Neural progenitor cell (in vitro differentiated cells): Measurements from ENCODE around the gene DPYD.

Experiments
- EZH2 ChIP-seq: fragments of 200-600 bp; sonication (generic); IDR thresholded peaks from 2 replicates; pipeline ENCODE4 v1.6.1; 2017; ENCODE audit warnings: antibody characterized with exemption, mild to moderate bottlenecking, moderate library complexity
- EZH2phosphoT487 ChIP-seq: fragments of 200-600 bp; sonication (generic); IDR thresholded peaks from 2 replicates; pipeline ENCODE4 v1.6.1; 2017; ENCODE audit warnings: antibody characterized with exemption
- TF ChIP-seq, protein P1 (sequence below): fragments of 200-600 bp; sonication (generic); IDR thresholded peaks from 2 replicates; pipeline ENCODE4 v1.5.1; 2017; ENCODE audit warnings: antibody characterized with exemption, mild to moderate bottlenecking

DNA sequence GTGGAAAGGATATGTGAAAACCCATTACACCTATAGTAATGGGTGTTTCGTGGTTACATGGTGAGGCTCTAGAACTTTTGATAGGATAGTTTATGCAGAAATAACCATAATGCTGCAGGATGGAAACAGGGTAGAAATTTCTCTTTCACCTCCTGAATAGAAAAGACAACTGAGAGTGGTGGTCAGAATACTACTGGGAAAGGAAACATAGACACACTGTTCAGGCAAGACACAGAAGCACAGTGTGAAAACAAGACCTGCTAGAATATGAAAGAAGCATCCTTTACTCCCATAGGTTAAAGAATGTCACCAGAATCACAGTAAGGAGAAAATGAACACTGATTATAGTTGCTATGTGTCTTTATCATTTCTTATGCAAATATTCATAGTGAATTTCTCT lies 496.6 kb downstream of the DPYD start:
- TF ChIP-seq, protein P1, sequence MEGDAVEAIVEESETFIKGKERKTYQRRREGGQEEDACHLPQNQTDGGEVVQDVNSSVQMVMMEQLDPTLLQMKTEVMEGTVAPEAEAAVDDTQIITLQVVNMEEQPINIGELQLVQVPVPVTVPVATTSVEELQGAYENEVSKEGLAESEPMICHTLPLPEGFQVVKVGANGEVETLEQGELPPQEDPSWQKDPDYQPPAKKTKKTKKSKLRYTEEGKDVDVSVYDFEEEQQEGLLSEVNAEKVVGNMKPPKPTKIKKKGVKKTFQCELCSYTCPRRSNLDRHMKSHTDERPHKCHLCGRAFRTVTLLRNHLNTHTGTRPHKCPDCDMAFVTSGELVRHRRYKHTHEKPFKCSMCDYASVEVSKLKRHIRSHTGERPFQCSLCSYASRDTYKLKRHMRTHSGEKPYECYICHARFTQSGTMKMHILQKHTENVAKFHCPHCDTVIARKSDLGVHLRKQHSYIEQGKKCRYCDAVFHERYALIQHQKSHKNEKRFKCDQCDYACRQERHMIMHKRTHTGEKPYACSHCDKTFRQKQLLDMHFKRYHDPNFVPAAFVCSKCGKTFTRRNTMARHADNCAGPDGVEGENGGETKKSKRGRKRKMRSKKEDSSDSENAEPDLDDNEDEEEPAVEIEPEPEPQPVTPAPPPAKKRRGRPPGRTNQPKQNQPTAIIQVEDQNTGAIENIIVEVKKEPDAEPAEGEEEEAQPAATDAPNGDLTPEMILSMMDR = no peak
- no peak for TF ChIP-seq EZH2
- TF ChIP-seq EZH2phosphoT487 = no peak
